PC-9 (cell line): Measurements from ENCODE around the gene CDK5. TPM values are rescaled to one million over a fixed set of nuclear protein-coding genes. Genes with fewer than 3 reads are reported as not detected.

Source experiments
- BruUV-seq: library from RNA; stranded (reverse); fragments of 400-500 nt; replicated peaks from 2 replicates; lab custom pipeline; 2021; lab: Mats Ljungman, UMichigan
- CTCF ChIA-PET: fragments of 300-600 bp; sonication (Branson Sonifier 250); formaldehyde crosslinking; loops from one replicate; lab custom pipeline; 2022; ENCODE audit warnings: antibody characterized with exemption; lab: Charles Lee
- POLR2A ChIA-PET: fragments of 300-600 bp; sonication (Branson Sonifier 250); formaldehyde crosslinking; loops from one replicate; lab custom pipeline; 2022; ENCODE audit warnings: antibody characterized with exemption; ENCODE audit not compliant: unreplicated experiment; lab: Charles Lee
- DNase-seq, 2 experiments: peaks; one replicate each; pipeline versions ENCODE4 v3.0.0 to v3.0.0-alpha.2; 2015 to 2022; ENCODE audit warnings: mixed read lengths in 1 of 2
- H2AFZ ChIP-seq: fragments of 200-600 bp; sonication (generic); 2 replicates; pipeline ENCODE4 v1.8.1; 2017; ENCODE audit warnings: antibody characterized with exemption
- H3F3A ChIP-seq: fragments of 200-600 bp; sonication (generic); 2 replicates; pipeline ENCODE4 v1.8.1; 2017; ENCODE audit warnings: antibody characterized with exemption, mild to moderate bottlenecking, low read depth; ENCODE audit not compliant: insufficient read depth
- H3K27ac ChIP-seq: fragments of 200-600 bp; sonication (generic); 2 replicates; pipeline ENCODE4 v1.6.1; 2016; ENCODE audit warnings: mixed run types
- H3K27me3 ChIP-seq: fragments of 200-600 bp; sonication (generic); 2 replicates; pipeline ENCODE4 v1.6.1; 2016; ENCODE audit warnings: low read depth, mixed run types; ENCODE audit not compliant: insufficient read depth
- H3K36me3 ChIP-seq: fragments of 200-600 bp; sonication (generic); 2 replicates; pipeline ENCODE4 v1.6.1; 2016; ENCODE audit warnings: low read depth, mixed run types
- H3K4me1 ChIP-seq: fragments of 200-600 bp; sonication (generic); replicated peaks from 2 replicates; pipeline ENCODE4 v1.6.1; 2016; ENCODE audit warnings: mixed run types; ENCODE audit not compliant: insufficient read depth
- H3K4me2 ChIP-seq: fragments of 200-600 bp; sonication (generic); 2 replicates; pipeline ENCODE4 v1.6.1; 2017; ENCODE audit warnings: mixed run types
- H3K4me3 ChIP-seq: fragments of 200-600 bp; sonication (generic); 2 replicates; pipeline ENCODE4 v1.6.1; 2016; ENCODE audit warnings: mixed run types
- H3K79me2 ChIP-seq: fragments of 200-600 bp; sonication (generic); 2 replicates; pipeline ENCODE4 v1.6.1; 2017; ENCODE audit warnings: low read depth, mixed run types
- H3K9me2 ChIP-seq: fragments of 200-600 bp; sonication (generic); 2 replicates; pipeline ENCODE4 v1.8.1; 2017; ENCODE audit warnings: mild to moderate bottlenecking; ENCODE audit not compliant: insufficient read depth
- H3K9me3 ChIP-seq: fragments of 200-600 bp; sonication (generic); 2 replicates; pipeline ENCODE4 v1.8.1; 2016; ENCODE audit warnings: low read depth; ENCODE audit not compliant: insufficient read depth
- H4K20me1 ChIP-seq: fragments of 200-600 bp; sonication (generic); 2 replicates; pipeline ENCODE4 v1.8.1; 2017; ENCODE audit not compliant: insufficient read depth
- CTCF ChIP-seq: fragments of 200-600 bp; sonication (generic); conservative IDR thresholded peaks from 2 replicates; pipeline ENCODE4 v1.6.1; 2017; ENCODE audit warnings: mixed run types, antibody characterized with exemption, mild to moderate bottlenecking, moderate library complexity
- EZH2 ChIP-seq: fragments of 200-600 bp; sonication (generic); IDR thresholded peaks from 2 replicates; pipeline ENCODE4 v1.8.0; 2017; ENCODE audit warnings: antibody characterized with exemption, low read depth
- intact Hi-C: fragments of 100-400 bp; cut with micrococcal nuclease; formaldehyde crosslinking; loops from one replicate; pipeline ENCODE4 v1.10.0; 2022; ENCODE audit not compliant: unreplicated experiment
- total RNA-seq: library from RNA; stranded (reverse); gene quantifications from 2 replicates; pipeline ENCODE4 v1.2.3, GENCODE V29; 2021

Gene CDK5
- total RNA-seq, 1 experiment from 2014 or later, result 45.7 TPM

DNA sequence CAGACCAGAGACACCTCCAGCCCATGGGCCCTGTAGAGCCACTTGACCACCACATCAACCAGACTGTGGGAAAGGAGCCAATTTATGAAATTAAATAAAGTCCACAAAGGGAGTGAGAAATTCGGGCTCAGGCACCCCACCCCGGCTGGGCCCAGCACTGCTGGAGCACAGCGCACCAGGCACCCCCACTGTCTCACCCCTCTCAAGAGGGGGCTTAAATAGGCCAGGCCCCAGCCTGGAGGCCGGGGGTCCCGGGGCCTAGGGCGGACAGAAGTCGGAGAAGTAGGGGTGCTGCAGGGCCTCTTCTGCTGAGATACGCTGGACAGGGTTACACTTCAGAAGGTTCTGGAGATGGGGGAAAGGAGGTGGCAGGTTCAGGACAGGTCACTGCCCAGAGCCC lies 3.9 kb downstream of the CDK5 start:
- no peaks in the 10 kb centered on the region for H3K9me3 ChIP-seq
- no peak overlapping the region for H3K27ac ChIP-seq
- CTCF ChIA-PET, result no interaction called here
- no peaks in the 10 kb centered on the region for H3K9me2 ChIP-seq
- POLR2A ChIA-PET, result no interaction called here
- no peak for DNase-seq
- no TSS peak for BruUV-seq
- peaks cover 11% of the 10 kb centered on the region for H3K4me1 ChIP-seq
- H3K27me3 ChIP-seq, result no peaks in the 10 kb centered on the region
- peaks cover 21% of the 10 kb centered on the region; the same call in 1 of the 2 replicates for H3F3A ChIP-seq
- no peak overlapping the region for H3K4me2 ChIP-seq
- no peak overlapping the region for H2AFZ ChIP-seq
- intact Hi-C loops, result no loop called here
- no peaks in the 10 kb centered on the region for H3K79me2 ChIP-seq
- TF ChIP-seq CTCF (no peak), EZH2 (no peak)
- no peaks in the 10 kb centered on the region for H4K20me1 ChIP-seq
- H3K36me3 ChIP-seq, result no peaks in the 10 kb centered on the region
- H3K4me3 ChIP-seq, result no peak overlapping the region

DNA sequence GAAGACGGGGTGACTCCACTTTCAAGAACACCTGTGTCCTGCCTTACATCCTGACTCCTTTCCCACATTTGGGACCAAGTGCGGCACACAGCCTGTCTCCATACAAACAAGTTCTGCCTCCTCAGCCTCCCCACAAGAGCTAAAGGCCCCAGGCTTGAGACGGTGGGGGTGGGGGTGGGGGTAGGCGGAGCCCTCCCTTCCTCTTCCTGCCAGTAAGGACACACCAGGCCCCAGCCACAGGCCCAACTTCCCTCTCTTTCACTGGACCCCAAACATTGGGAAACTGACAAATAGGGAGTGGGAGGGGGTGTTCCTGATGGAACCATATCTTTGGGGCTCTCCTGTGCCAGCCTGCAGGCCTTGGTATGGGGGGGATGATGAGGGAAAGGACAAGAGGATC lies 4.6 kb downstream of the CDK5 start:
- no peaks in the 10 kb centered on the region for H4K20me1 ChIP-seq
- no peak overlapping the region for H3K4me3 ChIP-seq
- no peaks in the 10 kb centered on the region for H3K79me2 ChIP-seq
- H3K27ac ChIP-seq, result no peak overlapping the region
- ChIA-PET POLR2A (interaction anchor here (0.7 kb wide), 1 partner anchor 172 kb away, joined by 7 read pairs; no protein-coding TSS in a partner anchor), CTCF (interaction anchor here (0.6 kb wide), 2 partner anchors 151 to 203 kb away, joined by 5 to 7 read pairs; no protein-coding TSS in a partner anchor)
- H3K9me2 ChIP-seq, result no peaks in the 10 kb centered on the region
- intact Hi-C loops, result no loop called here
- no peak overlapping the region for H3K4me2 ChIP-seq
- no TSS peak for BruUV-seq
- H3K27me3 ChIP-seq, result no peaks in the 10 kb centered on the region
- H3K36me3 ChIP-seq, result no peaks in the 10 kb centered on the region
- H3F3A ChIP-seq, result peaks cover 17% of the 10 kb centered on the region; the same call in 1 of the 2 replicates
- no peak for DNase-seq
- H3K9me3 ChIP-seq, result no peaks in the 10 kb centered on the region
- TF ChIP-seq CTCF, result no peak
- no peak for TF ChIP-seq EZH2
- no peak overlapping the region for H2AFZ ChIP-seq
- H3K4me1 ChIP-seq, result peaks cover 6% of the 10 kb centered on the region

- Histone ChIP-seq H4K20me1 (no peaks in the 10 kb centered on the region), H3K4me1 (peaks cover 18% of the 10 kb centered on the region), H3F3A (peaks cover 26% of the 10 kb centered on the region; the same call in 1 of the 2 replicates), H3K27me3 (no peaks in the 10 kb centered on the region), H3K27ac (no peak overlapping the region), H3K4me2 (no peak overlapping the region), H3K36me3 (no peaks in the 10 kb centered on the region), H3K9me2 (no peaks in the 10 kb centered on the region), H3K4me3 (no peak overlapping the region), H3K9me3 (no peaks in the 10 kb centered on the region), H3K79me2 (no peaks in the 10 kb centered on the region), H2AFZ (no peak overlapping the region)
- no peak for DNase-seq
- POLR2A ChIA-PET, result no interaction called here
- CTCF ChIA-PET, result no interaction called here
- TF ChIP-seq CTCF (no peak), EZH2 (no peak)
- intact Hi-C loops, result no loop called here
- BruUV-seq, result no TSS peak
Observed at GRCh38 chr7:151051108-151051507, 6.6 kb downstream of the CDK5 start.
